GM23248 (cell line): Measurements from ENCODE around the gene CCND2.

Experiments used
- EZH2 ChIP-seq: fragments of 200-600 bp; sonication (generic); IDR thresholded peaks from 2 replicates; pipeline ENCODE4 v1.6.1; 2018; ENCODE audit warnings: antibody characterized with exemption, mild to moderate bottlenecking; ENCODE audit not compliant: insufficient read depth, poor library complexity, severe bottlenecking
- EZH2phosphoT487 ChIP-seq: fragments of 200-600 bp; sonication (generic); IDR thresholded peaks from 2 replicates; pipeline ENCODE4 v1.6.1; 2018; ENCODE audit warnings: antibody characterized with exemption, moderate library complexity, mild to moderate bottlenecking, low read depth; ENCODE audit not compliant: insufficient read depth

GRCh38 chr12:4242595-4242994 lies 31.0 kb upstream of the CCND2 start:
- no peak for TF ChIP-seq EZH2
- TF ChIP-seq EZH2phosphoT487, result no peak
